HCT116 (cell line): ENCODE measurements around the gene ESPN. TPM values are rescaled to one million over a fixed set of nuclear protein-coding genes. Genes with fewer than 3 reads are reported as not detected.

Experiments
- ATAC-seq: fragments of 200-7000 bp; cut with Tn5 transposase; 2 replicates; pipeline ENCODE4 v1.9.1; 2020; ENCODE audit warnings: mild to moderate bottlenecking, moderate library complexity
- BruUV-seq: library from RNA; stranded (reverse); fragments of 400-500 nt; replicated peaks from 2 replicates; lab custom pipeline; 2021; lab: Mats Ljungman, UMichigan
- CTCF ChIA-PET: fragments of 300-600 bp; sonication (Branson Sonifier 250); formaldehyde crosslinking; loops from one replicate; lab custom pipeline; 2021; ENCODE audit warnings: antibody characterized with exemption; lab: Charles Lee
- POLR2A ChIA-PET: fragments of 300-600, 350-600 bp; sonication (Branson Sonifier 250); formaldehyde crosslinking; loops from one replicate; lab custom pipeline; 2021; ENCODE audit warnings: antibody characterized with exemption; lab: Charles Lee
- RAD21 ChIA-PET, 2 experiments: fragments of 300-600 bp; sonication (Branson Sonifier 250); formaldehyde crosslinking; loops; one replicate each; lab custom pipeline; 2023; ENCODE audit warnings: low total read pairs in 2 of 2; ENCODE audit not compliant: uncharacterized antibody in 2 of 2, unreplicated experiment in 2 of 2, low non-redundant PET in 1 of 2; lab: Charles Lee
- DNase-seq: peaks from one replicate; pipeline ENCODE4 v3.0.0-alpha.2; 2010; ENCODE audit warnings: low read depth, low spot score
- H2AFZ ChIP-seq: fragments of 200-600 bp; shearing (Covaris generic), sonication (generic); 2 replicates; pipeline ENCODE4 v1.6.1; 2017; ENCODE audit warnings: low read depth, mixed run types, mixed read lengths, antibody characterized with exemption, low read length; ENCODE audit not compliant: poor library complexity, severe bottlenecking
- H3K27ac ChIP-seq: 2 replicates; pipeline ENCODE4 v1.5.1; 2012; ENCODE audit warnings: low read depth, low read length
- H3K27me3 ChIP-seq: fragments of 200-600 bp; sonication (generic); 2 replicates; pipeline ENCODE4 v1.6.1; 2016; ENCODE audit warnings: mixed run types, low read length, mixed read lengths; ENCODE audit not compliant: insufficient read depth
- H3K36me3 ChIP-seq, 2 experiments: fragments of 200-500 bp in 1 of 2; fragments of 200-600 bp in 1 of 2; sonication (Bioruptor generic) in 1 of 2; sonication (generic) in 1 of 2; 2 replicates each; pipeline versions ENCODE4 v1.5.1 to v1.6.1; 2014 to 2016; ENCODE audit warnings: low read length in 2 of 2, inconsistent platforms in 1 of 2, mixed read lengths in 1 of 2, mixed run types in 1 of 2; ENCODE audit not compliant: insufficient read depth in 2 of 2, control insufficient read depth in 1 of 2
- H3K4me1 ChIP-seq, 2 experiments: fragments of 200-600 bp in 1 of 2; sonication (generic) in 1 of 2; 2 replicates each; pipeline versions ENCODE4 v1.5.1 to v1.6.1; 2012 to 2017; ENCODE audit warnings: low read length in 2 of 2, inconsistent platforms in 1 of 2, mild to moderate bottlenecking in 1 of 2, mixed read lengths in 1 of 2, mixed run types in 1 of 2, moderate library complexity in 1 of 2; ENCODE audit not compliant: insufficient read depth in 2 of 2, control insufficient read depth in 1 of 2
- H3K4me2 ChIP-seq: fragments of 200-600 bp; sonication (generic); 2 replicates; pipeline ENCODE4 v1.6.1; 2017; ENCODE audit warnings: mixed run types, low read length, mixed read lengths
- H3K4me3 ChIP-seq, 2 experiments: fragments of 200-600 bp in 1 of 2; sonication (generic) in 1 of 2; replicated peaks in 1 of 2; 2 replicates each; pipeline ENCODE4 v1.5.1; 2011 to 2016; ENCODE audit warnings: low read length in 2 of 2, control low read depth in 1 of 2, low read depth in 1 of 2, mild to moderate bottlenecking in 1 of 2, mixed read lengths in 1 of 2, mixed run types in 1 of 2
- H3K79me2 ChIP-seq: fragments of 200-600 bp; sonication (generic); 2 replicates; pipeline ENCODE4 v1.6.1; 2017; ENCODE audit warnings: mild to moderate bottlenecking, mixed run types, low read length, moderate library complexity, mixed read lengths; ENCODE audit not compliant: insufficient read depth
- H3K9ac ChIP-seq: fragments of 200-600 bp; sonication (generic); 2 replicates; pipeline ENCODE4 v1.6.1; 2016; ENCODE audit warnings: low read length, mixed read lengths
- H3K9me2 ChIP-seq: fragments of 200-600 bp; sonication (generic), shearing (Covaris generic); 2 replicates; pipeline ENCODE4 v1.6.1; 2017; ENCODE audit warnings: mixed run types, mild to moderate bottlenecking, moderate library complexity; ENCODE audit not compliant: insufficient read depth
- H3K9me3 ChIP-seq, 2 experiments: fragments of 200-500 bp in 1 of 2; fragments of 200-600 bp in 1 of 2; sonication (Bioruptor generic) in 1 of 2; sonication (generic) in 1 of 2; 2 replicates each; pipeline ENCODE4 v1.6.1; 2014 to 2017; ENCODE audit warnings: low read length in 2 of 2, mixed read lengths in 2 of 2, inconsistent platforms in 1 of 2, low read depth in 1 of 2, mild to moderate bottlenecking in 1 of 2, mixed run types in 1 of 2, moderate library complexity in 1 of 2; ENCODE audit not compliant: control insufficient read depth in 1 of 2, insufficient read depth in 1 of 2
- H4K20me1 ChIP-seq: fragments of 200-600 bp; sonication (generic), shearing (Covaris generic); 2 replicates; pipeline ENCODE4 v1.6.1; 2017; ENCODE audit warnings: mixed run types, mild to moderate bottlenecking, moderate library complexity; ENCODE audit not compliant: insufficient read depth
- CBX3 ChIP-seq: IDR thresholded peaks from 2 replicates; pipeline ENCODE4 v1.6.1; 2012; ENCODE audit warnings: low read depth
- EGR1 ChIP-seq: IDR thresholded peaks from 2 replicates; pipeline ENCODE4 v1.6.1; 2012; ENCODE audit warnings: low read depth
- EZH2phosphoT487 ChIP-seq: fragments of 200-600 bp; IDR thresholded peaks from 2 replicates; pipeline ENCODE4 v1.6.1; 2018; ENCODE audit warnings: antibody characterized with exemption, borderline replicate concordance
- FOSL1 ChIP-seq: IDR thresholded peaks from 2 replicates; pipeline ENCODE4 v1.6.1; 2012; ENCODE audit warnings: low read depth
- POLR2A ChIP-seq: IDR thresholded peaks from 2 replicates; pipeline ENCODE4 v1.7.0; 2011; ENCODE audit warnings: borderline replicate concordance; ENCODE audit not compliant: insufficient read depth, insufficient read length; ENCODE audit errors: extremely low read depth
- POLR2AphosphoS5 ChIP-seq: IDR thresholded peaks from 2 replicates; pipeline ENCODE4 v1.6.1; 2011; ENCODE audit warnings: mild to moderate bottlenecking, low read depth, low read length, moderate library complexity
- RAD21 ChIP-seq: IDR thresholded peaks from 2 replicates; pipeline ENCODE4 v1.6.1; 2012; ENCODE audit warnings: low read depth, mild to moderate bottlenecking
- REST ChIP-seq: IDR thresholded peaks from 2 replicates; pipeline ENCODE4 v1.6.1; 2012; ENCODE audit warnings: low read depth
- SRF ChIP-seq: IDR thresholded peaks from 2 replicates; pipeline ENCODE4 v1.6.1; 2012; ENCODE audit warnings: low read depth
- YY1 ChIP-seq: IDR thresholded peaks from 2 replicates; pipeline ENCODE4 v1.6.1; 2011; ENCODE audit warnings: low read length, low read depth, moderate library complexity, mild to moderate bottlenecking; ENCODE audit not compliant: insufficient replicate concordance; ENCODE audit errors: extremely low read depth
- ZFX ChIP-seq: fragments of 450-650 bp; IDR thresholded peaks from 2 replicates; pipeline ENCODE4 v1.6.1; 2017
- ZNF274 ChIP-seq: fragments of 200-500 bp; sonication (Bioruptor generic); IDR thresholded peaks from 2 replicates; pipeline ENCODE4 v1.6.1; 2014; ENCODE audit warnings: mild to moderate bottlenecking, low read depth, low read length, inconsistent platforms
- intact Hi-C: fragments of 100-400 bp; cut with micrococcal nuclease; formaldehyde crosslinking; loops from 2 replicates; pipeline ENCODE4 v1.10.0; 2022
- total RNA-seq: library from RNA; stranded (reverse); gene quantifications from one replicate; pipeline ENCODE4 v1.2.1, GENCODE V29; 2021; ENCODE audit not compliant: unreplicated experiment
- TF ChIP-seq, protein P1 (sequence below): IDR thresholded peaks from 2 replicates; pipeline ENCODE4 v1.6.1; 2011; ENCODE audit warnings: mild to moderate bottlenecking, low read length, moderate library complexity; ENCODE audit not compliant: insufficient replicate concordance; ENCODE audit errors: extremely low read depth
- TF ChIP-seq, protein P2 (sequence below): IDR thresholded peaks from 2 replicates; pipeline ENCODE4 v1.6.1; 2012

ESPN gene
- total RNA-seq, 1 experiment from 2014 or later = 114 TPM

DNA sequence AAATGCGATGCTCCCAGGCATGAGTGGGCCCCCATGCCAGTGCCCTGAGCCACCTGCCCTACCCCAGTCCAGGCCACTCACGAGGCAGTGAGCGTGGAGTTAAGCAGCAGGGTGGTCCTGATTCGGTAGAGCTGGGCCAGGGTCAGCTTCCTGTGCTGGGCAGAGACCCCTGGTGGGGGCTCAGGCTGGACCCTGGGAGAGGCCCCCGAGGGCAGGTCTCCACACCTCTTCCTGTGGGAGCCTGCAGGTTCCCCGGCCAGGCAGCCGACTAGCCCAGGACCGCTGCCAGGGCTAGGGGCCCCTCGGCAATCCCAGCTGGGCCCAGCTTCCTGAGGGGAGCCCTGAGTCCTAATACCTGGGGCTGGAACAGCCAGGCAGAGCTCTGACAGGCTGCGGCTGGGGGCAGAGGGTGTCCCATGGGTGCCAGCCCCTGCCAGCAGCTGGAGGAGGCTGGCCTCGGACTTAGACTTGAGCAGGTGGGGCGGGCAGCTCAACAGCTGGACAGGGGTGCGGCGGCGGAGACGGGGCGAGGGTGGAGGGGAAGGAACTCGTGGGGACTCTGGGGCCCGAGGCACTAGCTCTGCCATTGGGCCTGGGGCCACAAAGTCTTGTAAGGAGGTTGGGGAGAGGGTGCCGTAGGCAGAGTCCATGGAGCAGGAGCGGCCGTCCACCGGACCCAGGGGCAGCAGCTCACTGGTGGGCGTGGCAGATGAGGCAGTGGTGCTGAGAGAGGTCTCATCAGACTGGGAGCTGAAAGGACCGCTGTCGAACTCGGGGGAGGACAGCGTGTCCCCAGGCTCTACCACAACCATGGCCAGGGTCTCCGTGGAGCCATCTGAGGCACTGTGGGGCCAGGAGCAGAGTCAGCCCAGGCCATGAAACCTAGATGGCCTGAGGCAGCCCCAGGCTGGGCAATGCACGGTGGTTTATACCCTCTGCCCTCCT lies 43.4 kb downstream of the ESPN start:
- H3K4me2 ChIP-seq = no peak overlapping the region
- H4K20me1 ChIP-seq = no peaks in the 10 kb centered on the region
- BruUV-seq = no TSS peak
- H3K9me2 ChIP-seq = no peaks in the 10 kb centered on the region
- H3K9ac ChIP-seq = no peak overlapping the region
- RAD21 ChIA-PET = no interaction called here
- H3K36me3 ChIP-seq = peaks cover 6 to 10% of the 10 kb centered on the region in 2 experiments; a peak in 2 of 4 replicates
- intact Hi-C loops = no loop called here
- POLR2A ChIA-PET = no interaction called here
- ATAC-seq (no peak), DNase-seq (no peak)
- no peak overlapping the region for H3K27ac ChIP-seq
- no peaks in the 10 kb centered on the region for H3K9me3 ChIP-seq
- no peak overlapping the region for H3K4me3 ChIP-seq
- no peak overlapping the region for H2AFZ ChIP-seq
- TF ChIP-seq EGR1 = no peak
- TF ChIP-seq CBX3 = no peak
- TF ChIP-seq FOSL1 = no peak
- TF ChIP-seq REST = no peak
- no peak for TF ChIP-seq ZFX
- no peak for TF ChIP-seq RAD21
- TF ChIP-seq YY1 = no peak
- TF ChIP-seq POLR2A = no peak
- no peak for TF ChIP-seq ZNF274
- no peak for TF ChIP-seq SRF
- TF ChIP-seq, protein P1, sequence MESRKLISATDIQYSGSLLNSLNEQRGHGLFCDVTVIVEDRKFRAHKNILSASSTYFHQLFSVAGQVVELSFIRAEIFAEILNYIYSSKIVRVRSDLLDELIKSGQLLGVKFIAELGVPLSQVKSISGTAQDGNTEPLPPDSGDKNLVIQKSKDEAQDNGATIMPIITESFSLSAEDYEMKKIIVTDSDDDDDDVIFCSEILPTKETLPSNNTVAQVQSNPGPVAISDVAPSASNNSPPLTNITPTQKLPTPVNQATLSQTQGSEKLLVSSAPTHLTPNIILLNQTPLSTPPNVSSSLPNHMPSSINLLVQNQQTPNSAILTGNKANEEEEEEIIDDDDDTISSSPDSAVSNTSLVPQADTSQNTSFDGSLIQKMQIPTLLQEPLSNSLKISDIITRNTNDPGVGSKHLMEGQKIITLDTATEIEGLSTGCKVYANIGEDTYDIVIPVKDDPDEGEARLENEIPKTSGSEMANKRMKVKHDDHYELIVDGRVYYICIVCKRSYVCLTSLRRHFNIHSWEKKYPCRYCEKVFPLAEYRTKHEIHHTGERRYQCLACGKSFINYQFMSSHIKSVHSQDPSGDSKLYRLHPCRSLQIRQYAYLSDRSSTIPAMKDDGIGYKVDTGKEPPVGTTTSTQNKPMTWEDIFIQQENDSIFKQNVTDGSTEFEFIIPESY = no peak
- TF ChIP-seq, protein P2, sequence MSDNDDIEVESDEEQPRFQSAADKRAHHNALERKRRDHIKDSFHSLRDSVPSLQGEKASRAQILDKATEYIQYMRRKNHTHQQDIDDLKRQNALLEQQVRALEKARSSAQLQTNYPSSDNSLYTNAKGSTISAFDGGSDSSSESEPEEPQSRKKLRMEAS = no peak
- no peak for TF ChIP-seq EZH2phosphoT487
- TF ChIP-seq POLR2AphosphoS5 = no peak
- H3K79me2 ChIP-seq = no peaks in the 10 kb centered on the region
- peaks cover 19 to 31% of the 10 kb centered on the region in 2 experiments for H3K4me1 ChIP-seq
- no peaks in the 10 kb centered on the region for H3K27me3 ChIP-seq
- CTCF ChIA-PET = no interaction called here
